Adipocyte (in vitro differentiated cells): ENCODE data around the gene FADD.

ENCODE experiments used
- DNase-seq: peaks from one replicate; pipeline ENCODE4 v3.0.0-alpha.2; 2015; ENCODE audit warnings: low read depth
- H3K27me3 ChIP-seq: replicated peaks from 2 replicates; pipeline ENCODE4 v1.7.0; 2013; ENCODE audit warnings: mild to moderate bottlenecking, low read length, moderate library complexity; ENCODE audit not compliant: control insufficient read depth, insufficient read depth
- H3K36me3 ChIP-seq: 2 replicates; pipeline ENCODE4 v1.7.0; 2013; ENCODE audit warnings: low read length, mild to moderate bottlenecking, moderate library complexity; ENCODE audit not compliant: control insufficient read depth, insufficient read depth, severe bottlenecking
- H3K4me1 ChIP-seq: 2 replicates; pipeline ENCODE4 v1.7.0; 2013; ENCODE audit warnings: mild to moderate bottlenecking, low read length, moderate library complexity; ENCODE audit not compliant: control insufficient read depth, insufficient read depth
- H3K4me3 ChIP-seq: 2 replicates; pipeline ENCODE4 v1.7.0; 2013; ENCODE audit warnings: mild to moderate bottlenecking, low read length, moderate library complexity
- H3K9ac ChIP-seq: 2 replicates; pipeline ENCODE4 v1.7.0; 2013; ENCODE audit warnings: mild to moderate bottlenecking, low read length, moderate library complexity
- H3K9me3 ChIP-seq: 2 replicates; pipeline ENCODE4 v1.7.0; 2013; ENCODE audit warnings: mild to moderate bottlenecking, low read length, moderate library complexity; ENCODE audit not compliant: control insufficient read depth

The FADD gene

GRCh38 chr11:70202920-70203750, at the start of gene FADD:
TSS of gene FADD (plus strand) at chr11:70203296. CDS start at chr11:70203460, 164 bp downstream.
- Histone ChIP-seq H3K9ac (peak within 1 kb of the TSS; percentile 100), H3K4me1 (peaks cover 31% of the 10 kb centered on the region), H3K36me3 (peaks cover 25% of the 10 kb centered on the region), H3K9me3 (no peaks in the 10 kb centered on the region), H3K4me3 (peak within 1 kb of the TSS; percentile 98), H3K27me3 (no peaks in the 10 kb centered on the region)
- DNase-seq: peak; percentile 98

- no peak overlapping the region for H3K9ac ChIP-seq
- DNase-seq: no peak
- peaks cover 27% of the 10 kb centered on the region for H3K27me3 ChIP-seq
- no peak overlapping the region for H3K4me3 ChIP-seq
- H3K36me3 ChIP-seq: no peaks in the 10 kb centered on the region
- no peaks in the 10 kb centered on the region for H3K4me1 ChIP-seq
- no peaks in the 10 kb centered on the region for H3K9me3 ChIP-seq
These were observed 47.7 kb upstream of the FADD start for GRCh38 chr11:70155386-70155785.

GRCh38 chr11:70156291-70157037, 46.6 kb upstream of the FADD start:
- Histone ChIP-seq H3K27me3 (peaks cover 24% of the 10 kb centered on the region), H3K4me3 (no peak overlapping the region), H3K9ac (no peak overlapping the region), H3K4me1 (no peaks in the 10 kb centered on the region), H3K36me3 (no peaks in the 10 kb centered on the region), H3K9me3 (no peaks in the 10 kb centered on the region)
- DNase-seq: no peak

GRCh38 chr11:70158201-70158600, 44.9 kb upstream of the FADD start:
- H3K9me3 ChIP-seq: no peaks in the 10 kb centered on the region
- H3K36me3 ChIP-seq: no peaks in the 10 kb centered on the region
- H3K27me3 ChIP-seq: peaks cover 19% of the 10 kb centered on the region
- H3K4me3 ChIP-seq: no peak overlapping the region
- H3K9ac ChIP-seq: no peak overlapping the region
- H3K4me1 ChIP-seq: no peaks in the 10 kb centered on the region
- peak; percentile 11 for DNase-seq

GRCh38 chr11:70158757-70159389, 44.2 kb upstream of the FADD start:
- H3K27me3 ChIP-seq: peaks cover 24% of the 10 kb centered on the region
- no peak overlapping the region for H3K4me3 ChIP-seq
- no peaks in the 10 kb centered on the region for H3K36me3 ChIP-seq
- H3K9me3 ChIP-seq: no peaks in the 10 kb centered on the region
- DNase-seq: no peak
- H3K4me1 ChIP-seq: no peaks in the 10 kb centered on the region
- no peak overlapping the region for H3K9ac ChIP-seq

GRCh38 chr11:70159627-70160570, 43.2 kb upstream of the FADD start:
- H3K4me1 ChIP-seq: no peaks in the 10 kb centered on the region
- DNase-seq: peak; percentile 68
- H3K9me3 ChIP-seq: no peaks in the 10 kb centered on the region
- H3K27me3 ChIP-seq: peaks cover 29% of the 10 kb centered on the region
- H3K36me3 ChIP-seq: no peaks in the 10 kb centered on the region
- no peak overlapping the region for H3K4me3 ChIP-seq
- H3K9ac ChIP-seq: no peak overlapping the region

GRCh38 chr11:70161043-70161625, 42.0 kb upstream of the FADD start:
- Histone ChIP-seq H3K4me1 (no peaks in the 10 kb centered on the region), H3K9me3 (no peaks in the 10 kb centered on the region), H3K9ac (no peak overlapping the region), H3K36me3 (no peaks in the 10 kb centered on the region), H3K27me3 (peaks cover 26% of the 10 kb centered on the region), H3K4me3 (no peak overlapping the region)
- DNase-seq: no peak

GRCh38 chr11:70164705-70165104, 38.4 kb upstream of the FADD start:
- H3K27me3 ChIP-seq: peaks cover 39% of the 10 kb centered on the region
- H3K4me1 ChIP-seq: no peaks in the 10 kb centered on the region
- H3K9ac ChIP-seq: no peak overlapping the region
- no peak for DNase-seq
- no peaks in the 10 kb centered on the region for H3K9me3 ChIP-seq
- H3K36me3 ChIP-seq: no peaks in the 10 kb centered on the region
- H3K4me3 ChIP-seq: no peak overlapping the region

- H3K9me3 ChIP-seq: no peaks in the 10 kb centered on the region
- H3K4me3 ChIP-seq: no peak overlapping the region
- H3K27me3 ChIP-seq: peaks cover 49% of the 10 kb centered on the region
- no peaks in the 10 kb centered on the region for H3K36me3 ChIP-seq
- no peak overlapping the region for H3K9ac ChIP-seq
- no peaks in the 10 kb centered on the region for H3K4me1 ChIP-seq
- no peak for DNase-seq
These were observed 36.0 kb upstream of the FADD start for GRCh38 chr11:70167120-70167519.

- no peak for DNase-seq
- no peaks in the 10 kb centered on the region for H3K4me1 ChIP-seq
- H3K9me3 ChIP-seq: no peaks in the 10 kb centered on the region
- no peak overlapping the region for H3K4me3 ChIP-seq
- H3K27me3 ChIP-seq: peaks cover 48% of the 10 kb centered on the region
- no peaks in the 10 kb centered on the region for H3K36me3 ChIP-seq
- no peak overlapping the region for H3K9ac ChIP-seq
These were observed 35.2 kb upstream of the FADD start for GRCh38 chr11:70167723-70168404.
